ENCODE results near the gene LILRB3.
A peak's percentile ranks its signal among the peaks of the same experiment; 100 is the strongest.
"Not testable (repeated sequence)": the region's sequence is repeated elsewhere in the genome, so short reads cannot be mapped to it uniquely, and the experiment has no call there.

Gene LILRB3

DNA sequence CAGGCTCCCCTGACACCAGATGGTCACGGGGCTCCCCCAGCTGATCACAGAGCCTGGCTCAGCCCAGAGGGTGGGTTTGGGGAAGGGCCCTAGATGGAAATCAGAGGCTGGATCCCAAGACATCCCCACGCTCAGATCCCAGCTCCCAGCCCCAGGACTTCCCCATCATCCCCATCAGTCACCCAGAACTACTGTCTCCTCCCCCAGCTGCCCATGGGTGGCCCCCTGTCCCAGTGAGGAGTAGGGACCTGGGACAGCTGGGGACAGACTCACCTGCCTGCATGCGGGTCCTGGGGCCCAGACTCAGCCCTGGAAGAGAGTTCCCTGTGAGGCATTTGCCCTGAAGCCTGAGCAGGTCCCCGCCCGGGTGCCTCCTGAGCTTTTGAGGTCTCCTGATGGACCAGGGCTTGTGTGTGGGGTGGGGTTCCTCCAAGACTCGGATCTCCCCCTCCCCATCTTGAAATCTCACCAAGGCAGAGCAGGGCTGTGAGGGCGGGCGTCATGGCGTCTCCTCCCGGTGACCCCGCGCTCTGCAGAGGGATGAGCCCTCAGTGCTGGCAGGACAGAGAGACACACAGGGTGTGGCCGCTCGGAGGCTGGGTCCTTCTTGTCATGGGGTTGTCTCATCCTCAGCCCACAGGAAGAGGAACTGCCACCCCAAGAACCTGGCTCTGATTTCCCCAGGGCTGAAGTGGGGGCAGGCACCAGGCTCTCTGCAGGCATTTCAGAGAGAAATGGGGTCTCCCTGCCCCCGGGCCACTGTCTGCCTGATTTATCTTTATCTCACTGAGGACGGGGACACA, at the start of gene LILRB3:
Gene LILRB3 (minus strand): TSS at position 534 of the 803 bp plus-strand sequence. CDS start 31 bp downstream, at position 503.
- peak; percentile 60 for DNase-seq

GRCh38 chr19:54272181-54272580, 49.4 kb upstream of the LILRB3 start:
- DNase-seq = not testable (repeated sequence)

GRCh38 chr19:54271587-54271986, 48.8 kb upstream of the LILRB3 start:
- DNase-seq = peak; percentile 56

GRCh38 chr19:54271106-54271505, 48.3 kb upstream of the LILRB3 start:
- DNase-seq = peak; percentile 57

DNA sequence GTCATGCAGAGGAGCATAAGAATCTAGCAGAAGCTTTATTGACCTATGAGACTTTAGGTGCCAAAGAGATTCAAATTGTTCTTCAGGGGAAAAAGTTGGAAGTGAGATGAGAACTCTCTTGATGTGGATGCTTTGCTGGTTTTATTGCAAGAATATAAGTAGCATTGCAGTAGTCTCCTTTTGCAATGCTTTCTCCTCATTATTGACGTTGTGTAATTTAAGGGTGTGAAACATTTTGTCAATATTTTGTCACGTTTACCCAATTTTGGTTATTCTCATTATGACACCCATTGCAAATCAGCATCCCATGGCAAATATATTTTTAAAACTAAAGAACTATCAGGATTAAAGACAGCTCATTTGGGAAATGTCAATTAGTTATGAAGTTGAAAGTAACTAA, 46.1 kb upstream of the LILRB3 start:
- no peak for DNase-seq

GRCh38 chr19:54266133-54266532, 43.3 kb upstream of the LILRB3 start:
- DNase-seq = peak; percentile 66

DNA sequence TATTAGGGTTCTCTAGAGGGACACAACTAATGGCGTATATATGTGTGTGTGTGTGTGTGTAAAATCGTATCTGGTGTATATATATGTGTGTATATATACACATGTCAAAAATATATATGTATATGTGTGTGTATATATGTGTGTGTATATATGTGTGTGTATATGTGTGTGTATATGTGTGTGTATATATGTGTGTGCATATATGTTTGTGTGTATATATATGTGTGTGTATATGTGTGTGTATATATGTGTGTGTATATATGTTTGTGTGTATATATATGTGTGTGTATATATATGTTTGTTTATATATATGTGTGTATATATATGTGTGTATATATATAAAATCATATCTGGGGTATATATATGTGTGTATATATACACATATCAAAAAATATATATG, 39.7 kb upstream of the LILRB3 start:
- no peak for DNase-seq

DNA sequence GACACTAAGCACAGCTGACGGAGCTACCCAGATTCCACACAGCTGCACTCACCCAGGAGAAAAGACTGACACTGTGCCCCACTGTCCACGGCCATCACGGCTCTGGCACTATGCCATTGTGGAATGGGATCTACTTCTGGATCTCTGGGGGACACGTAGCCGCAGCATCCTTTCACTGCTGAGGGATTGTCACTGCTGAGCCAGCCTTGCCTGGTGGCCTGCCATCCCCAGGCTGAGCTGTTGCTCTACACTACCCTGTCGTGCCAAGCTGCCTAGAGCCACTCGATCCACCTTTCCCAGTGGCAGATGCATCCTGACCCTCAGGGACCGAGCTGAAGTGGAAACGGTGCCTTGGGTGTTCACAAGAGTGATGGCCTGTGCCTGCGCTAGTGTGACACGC, 39.3 kb upstream of the LILRB3 start:
- no peak for DNase-seq

GRCh38 chr19:54257116-54257480, 34.3 kb upstream of the LILRB3 start, which contains the start of gene LILRB5:
Gene LILRB5, minus strand, starts transcription at chr19:54257273. Its CDS starts 80 bp downstream, at chr19:54257193.
- DNase-seq = no peak

DNA sequence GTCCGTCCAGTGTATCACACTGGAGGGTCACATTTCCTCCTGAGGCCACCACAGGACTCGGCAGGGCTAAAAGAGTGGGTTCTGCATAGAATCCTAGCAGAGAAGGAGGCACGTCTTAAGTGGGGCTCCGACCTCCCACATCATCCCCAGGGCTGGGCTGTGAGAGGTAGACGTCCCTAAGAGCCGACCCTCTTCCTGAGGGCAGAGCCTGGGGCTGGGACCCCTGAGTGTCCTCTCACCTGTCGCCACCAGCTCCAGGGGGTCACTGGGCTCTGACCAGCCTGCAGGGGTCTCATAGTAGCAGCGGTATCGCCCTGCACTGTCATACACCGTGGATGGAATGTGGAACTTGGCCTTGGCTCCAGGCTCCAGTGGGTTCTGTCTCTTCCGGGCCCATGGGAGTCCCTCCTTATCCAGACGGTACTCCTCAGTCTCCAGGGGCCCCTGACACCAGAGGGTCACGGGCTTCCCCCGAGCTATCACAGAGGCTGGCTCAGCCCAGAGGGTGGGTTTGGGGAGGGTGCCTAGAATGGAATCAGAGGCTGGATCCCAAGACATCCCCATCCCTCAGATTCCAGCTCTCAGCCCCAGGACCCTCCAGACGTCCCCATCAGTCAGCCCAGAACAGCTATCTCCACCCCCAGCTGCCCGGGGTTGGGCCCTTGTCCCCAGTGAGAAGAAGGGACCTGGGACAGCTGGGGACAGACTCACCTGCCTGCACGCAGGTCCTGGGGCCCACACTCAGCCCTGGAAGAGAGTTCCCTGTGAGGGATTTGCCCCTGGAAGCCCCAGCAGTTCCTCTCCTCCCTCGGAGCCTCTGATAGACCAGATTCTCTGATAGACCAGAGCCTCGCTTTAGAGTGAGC, 33.7 kb upstream of the LILRB3 start:
- DNase-seq = no peak

GRCh38 chr19:54255105-54255775, 32.4 kb upstream of the LILRB3 start:
- DNase-seq = no peak

- no peak for DNase-seq
Observed at GRCh38 chr19:54254195-54254906, 31.5 kb upstream of the LILRB3 start.

DNA sequence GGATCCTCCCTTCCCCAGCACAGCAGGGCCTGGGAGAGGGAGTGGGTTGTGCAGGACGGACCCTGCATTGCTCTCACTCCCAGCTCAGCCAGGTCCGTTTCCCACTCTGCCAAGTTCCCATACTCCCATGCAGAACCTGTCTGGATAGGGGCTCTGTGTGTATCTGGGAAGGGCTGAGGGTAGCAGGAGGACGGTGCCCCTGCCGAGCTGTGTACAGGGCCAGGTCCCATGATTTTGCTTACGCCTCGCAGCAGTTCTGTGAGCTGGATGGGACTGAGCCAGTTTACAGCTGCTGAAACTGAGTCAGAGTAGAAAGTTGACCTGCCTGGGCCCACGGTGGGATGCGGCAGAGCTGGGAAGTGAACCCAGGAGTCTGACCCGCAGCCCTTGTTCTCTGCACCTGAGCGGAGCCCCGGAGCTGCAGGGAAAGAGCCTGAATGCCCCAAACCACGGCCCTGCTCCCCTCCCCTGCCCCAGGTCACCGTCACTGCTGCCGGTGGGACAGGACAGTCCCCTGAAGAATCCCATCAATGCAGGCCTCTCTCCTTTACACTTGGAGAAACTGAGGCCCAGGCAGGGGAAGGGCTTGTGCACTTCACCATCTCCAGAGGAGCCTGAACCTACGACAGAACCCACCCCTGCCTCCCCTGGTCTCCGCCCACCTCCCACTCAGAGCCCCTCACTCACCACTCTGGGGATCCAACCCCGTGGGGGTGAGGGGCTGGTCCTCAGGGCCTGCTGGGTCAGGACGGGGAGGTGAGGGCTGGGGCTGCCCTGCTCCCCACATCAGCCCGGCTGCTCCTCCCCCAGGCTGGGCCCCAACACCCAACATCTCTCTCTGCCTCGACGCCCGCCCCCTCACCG, 30.8 kb upstream of the LILRB3 start:
- no peak for DNase-seq

DNA sequence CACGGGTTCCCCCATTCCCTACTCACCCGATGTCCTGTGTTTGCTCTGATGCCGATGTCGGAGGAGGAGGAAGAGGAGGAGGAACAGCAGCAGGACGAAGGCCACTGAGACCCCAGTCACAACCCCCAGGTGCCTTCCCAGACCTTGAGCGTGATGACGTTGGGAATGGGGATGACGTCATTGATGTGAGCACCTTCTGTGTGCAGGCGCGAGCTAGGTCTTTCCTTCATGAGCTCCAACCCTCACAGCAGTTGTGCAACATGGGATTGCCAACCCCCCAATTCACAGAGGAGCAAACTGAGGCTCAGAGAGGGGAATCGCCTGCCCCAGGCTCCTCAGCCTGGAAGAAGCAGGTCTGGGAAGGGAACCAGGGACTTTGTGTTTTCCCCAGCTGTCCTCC, 30.0 kb upstream of the LILRB3 start:
- DNase-seq = no peak

DNA sequence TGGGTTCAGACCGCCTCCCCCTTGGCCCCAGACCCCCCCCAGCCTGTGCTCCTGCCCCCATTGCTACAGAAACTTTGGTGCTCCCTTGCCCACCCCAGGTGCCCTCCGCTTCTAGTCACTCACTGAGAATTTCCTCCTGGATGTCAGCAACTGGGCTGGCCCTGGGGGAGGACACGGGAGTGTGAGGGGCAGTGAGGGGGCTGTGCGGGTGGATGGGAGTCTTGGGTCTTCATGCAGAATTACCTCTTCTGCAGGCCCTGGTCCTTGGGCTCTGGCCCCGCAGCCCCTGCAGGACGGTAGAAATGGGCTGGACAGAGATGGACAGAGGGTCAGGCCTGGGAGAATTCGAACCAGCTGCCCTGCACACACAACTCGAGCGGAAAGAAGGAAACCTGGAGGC, 29.4 kb upstream of the LILRB3 start:
- no peak for DNase-seq

DNA sequence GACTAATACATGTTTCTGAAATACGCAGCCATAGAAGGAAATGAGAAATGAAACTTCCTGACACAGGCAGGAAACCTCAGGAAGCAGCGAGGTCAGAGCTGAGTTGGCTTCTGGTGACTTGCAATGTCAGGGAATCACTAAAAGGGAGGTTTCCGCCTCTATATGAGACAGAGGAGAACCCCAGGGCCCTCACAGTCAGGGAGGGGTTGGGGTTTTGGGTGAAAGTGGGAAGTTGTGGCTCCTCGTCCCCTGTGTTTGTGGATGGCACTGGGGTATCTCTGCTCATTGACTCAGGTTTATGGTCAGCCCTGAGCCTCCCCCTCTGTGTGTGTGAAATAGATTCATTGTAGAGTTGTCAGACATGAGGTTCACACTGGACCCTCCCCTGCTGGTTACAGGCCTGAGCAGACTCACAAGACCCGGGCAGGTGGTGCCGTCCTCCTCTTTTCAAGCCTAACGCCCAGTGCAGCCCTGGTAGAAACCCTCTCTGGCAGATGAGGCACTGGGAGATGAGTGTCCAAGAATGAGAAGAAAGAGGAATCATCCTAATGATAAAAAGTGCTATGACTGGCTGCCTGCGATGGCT, 25.3 kb upstream of the LILRB3 start:
- peak; percentile 71 for DNase-seq

DNA sequence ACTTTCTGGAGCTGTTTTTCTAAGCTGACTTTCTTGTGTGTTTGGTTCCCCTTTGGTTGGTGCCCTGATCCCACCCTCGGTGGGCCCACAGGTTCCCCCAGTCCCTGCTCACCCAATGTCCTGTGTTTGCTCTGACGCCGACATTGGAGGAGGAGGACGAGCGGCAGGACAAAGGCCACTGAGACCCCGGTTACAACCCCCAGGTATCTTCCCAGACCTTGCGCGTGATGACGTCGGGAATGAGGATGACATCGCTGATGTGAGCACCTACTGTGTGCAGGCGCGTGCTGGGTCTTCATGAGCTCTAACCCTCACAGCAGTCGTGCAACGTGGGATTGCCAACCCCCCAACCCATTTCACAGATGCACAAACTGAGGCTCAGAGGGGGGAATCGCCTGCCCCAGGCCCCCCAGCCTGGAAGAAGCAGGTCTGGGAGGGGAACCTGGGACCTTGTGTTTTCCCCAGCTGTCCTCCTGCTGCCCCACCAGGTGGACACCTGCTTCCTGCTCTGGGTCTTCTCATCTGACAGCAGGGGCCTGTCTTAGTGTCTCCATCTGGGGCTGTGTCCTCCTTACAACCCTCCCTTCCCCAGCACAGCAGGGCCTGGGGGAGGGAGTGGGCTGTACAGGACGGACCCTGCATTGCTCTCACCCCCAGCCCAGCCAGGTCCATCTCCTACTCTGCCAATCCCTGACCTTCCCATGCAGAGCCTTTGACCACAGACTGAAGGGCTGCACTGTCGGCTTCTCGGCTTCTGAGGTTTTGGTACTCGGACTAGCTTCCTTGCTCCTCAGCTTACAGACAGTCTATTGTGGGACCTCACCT, 24.5 kb upstream of the LILRB3 start:
- DNase-seq = no peak

GRCh38 chr19:54245936-54246335, 23.1 kb upstream of the LILRB3 start:
- DNase-seq = no peak

DNA sequence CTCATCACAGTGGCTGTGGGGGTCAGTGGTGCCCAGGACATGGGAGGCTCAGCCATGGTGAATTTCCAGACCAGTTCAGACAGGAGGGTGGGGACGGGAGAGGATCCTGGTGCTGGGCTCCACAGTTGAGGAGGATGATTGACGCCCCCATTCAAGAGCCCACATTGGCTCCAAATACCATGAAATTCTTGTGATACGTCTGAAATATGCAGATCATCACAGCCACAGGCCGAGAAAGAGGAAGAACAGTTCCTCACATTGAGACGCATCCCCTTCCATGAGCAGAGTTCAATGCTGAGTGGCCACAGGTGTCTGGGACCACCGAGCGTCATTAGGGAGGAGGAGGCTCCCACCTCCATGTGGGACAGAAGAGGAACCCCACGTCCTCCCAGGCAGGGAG, 21.0 kb upstream of the LILRB3 start:
- DNase-seq = not testable (repeated sequence)

DNA sequence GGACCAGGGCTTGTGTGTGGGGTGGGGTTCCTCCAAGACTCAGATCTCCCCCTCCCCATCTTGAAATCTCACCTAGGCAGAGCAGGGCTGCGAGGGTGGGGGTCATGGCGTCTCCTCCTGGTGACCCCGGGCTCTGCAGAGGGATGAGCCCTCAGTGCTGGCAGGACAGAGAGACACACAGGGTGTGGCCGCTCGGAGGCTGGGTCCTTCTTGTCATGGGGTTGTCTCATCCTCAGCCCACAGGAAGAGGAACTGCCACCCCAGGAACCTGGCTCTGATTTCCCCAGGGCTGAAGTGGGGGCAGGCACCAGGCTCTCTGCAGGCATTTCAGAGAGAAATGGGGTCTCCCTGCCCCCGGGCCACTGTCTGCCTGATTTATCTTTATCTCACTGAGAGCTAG, 19.8 kb upstream of the LILRB3 start, which contains the start of gene LILRA6:
Gene LILRA6 (minus strand): TSS at position 145 of the 400 bp plus-strand sequence.
- peak; percentile 35 for DNase-seq
